ENCODE results near the gene OR4D2. TPM values are rescaled to one million over a fixed set of nuclear protein-coding genes. Genes with fewer than 3 reads are reported as not detected.
"Not testable (repeated sequence)": the region's sequence is repeated elsewhere in the genome, so short reads cannot be mapped to it uniquely, and the experiment has no call there.

OR4D2 gene
- not detected for polyA plus RNA-seq (2013, experiment 1 of 4)
- not detected for polyA plus RNA-seq (2013, experiment 2 of 4)
- polyA plus RNA-seq (2013, experiment 3 of 4), result not detected
- polyA plus RNA-seq (2013, experiment 4 of 4), result not detected

DNA sequence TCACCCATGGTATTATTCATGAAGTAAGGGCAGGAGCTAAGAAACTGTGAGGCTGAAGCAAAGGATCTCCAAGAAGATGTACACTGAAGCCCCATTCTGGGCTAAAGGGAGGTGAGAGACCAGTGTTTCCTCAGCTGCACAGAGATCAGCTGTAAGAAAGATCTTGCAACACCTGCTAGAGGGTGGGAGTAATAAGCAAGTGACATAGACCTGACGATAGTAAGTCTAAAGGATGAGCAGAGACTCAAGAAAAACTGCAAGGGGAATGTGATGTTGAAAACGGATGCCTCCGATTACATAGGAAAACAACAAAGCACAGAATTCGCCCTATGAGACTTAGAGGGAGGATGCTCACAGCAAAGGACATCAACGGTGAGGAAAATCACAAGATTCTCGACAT is at the start of gene OR4D2:
TSS of gene OR4D2 (plus strand) at position 301 of the 400 bp plus-strand sequence. CDS start 2,674 bp downstream, outside the sequence.
- Histone ChIP-seq H3K36me3 (ENCODE audit: control insufficient read depth, insufficient read depth, low read length) (no peaks in the 10 kb centered on the region), H3K9me3 (ENCODE audit: control insufficient read depth, low read length) (no peaks in the 10 kb centered on the region), H3K27ac (ENCODE audit: insufficient read depth, low read depth, low read length, poor library complexity, severe bottlenecking) (no peak within 1 kb of the TSS), H3K4me1 (ENCODE audit: control insufficient read depth, insufficient read depth, low read length) (no peaks in the 10 kb centered on the region), H3K27me3 (ENCODE audit: control insufficient read depth, insufficient read depth, low read length, poor library complexity, severe bottlenecking) (peaks cover 31% of the 10 kb centered on the region), H3K4me3 (ENCODE audit: insufficient read depth, low read depth, low read length) (no peak within 1 kb of the TSS)
- 58 to 68% methylated on average over 6 of the region's 6 CpGs for WGBS, 2 experiments

DNA sequence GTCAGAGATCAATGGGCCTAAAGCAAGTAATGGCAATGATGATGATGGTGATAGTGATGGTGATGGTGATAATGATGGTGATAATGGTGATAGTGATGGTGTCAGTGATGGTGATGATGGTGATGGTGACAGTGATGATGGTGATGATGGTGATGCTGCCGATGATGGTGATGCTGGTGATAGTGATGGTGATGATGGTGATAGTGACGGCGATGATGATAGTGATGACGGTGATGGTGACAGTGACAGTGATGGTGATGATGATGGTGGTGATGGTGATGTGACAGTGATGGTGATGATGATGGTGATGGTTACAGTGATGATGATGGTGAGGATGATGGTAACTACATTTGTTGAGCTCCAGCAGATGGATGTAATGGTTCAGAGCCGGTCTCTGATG is 49.4 kb upstream of the OR4D2 start:
- Histone ChIP-seq H3K4me1 (ENCODE audit: control insufficient read depth, insufficient read depth, low read length) (no peaks in the 10 kb centered on the region), H3K27me3 (ENCODE audit: control insufficient read depth, insufficient read depth, low read length, poor library complexity, severe bottlenecking) (peaks cover 25% of the 10 kb centered on the region)

DNA sequence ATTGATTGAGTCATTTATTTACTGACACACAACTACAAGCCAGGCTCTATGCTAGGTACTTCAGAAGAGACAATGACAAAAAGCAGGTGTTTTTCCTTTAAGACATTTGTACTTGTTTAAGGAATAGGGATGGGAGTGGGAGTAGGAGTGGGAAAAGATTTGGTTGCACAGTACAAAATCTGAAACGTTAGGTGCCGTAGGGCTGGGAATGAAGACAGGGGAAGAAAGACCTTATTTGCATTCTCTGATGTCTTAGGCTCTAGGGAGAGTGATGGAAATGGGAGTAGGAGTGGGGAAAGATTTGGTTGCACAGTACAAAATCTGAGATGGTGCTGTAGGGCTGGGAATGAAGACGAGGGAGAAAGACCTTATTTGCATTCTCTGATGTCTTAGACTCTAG is 47.3 kb upstream of the OR4D2 start:
- Histone ChIP-seq H3K36me3 (ENCODE audit: control insufficient read depth, insufficient read depth, low read length) (no peaks in the 10 kb centered on the region), H3K4me3 (ENCODE audit: insufficient read depth, low read depth, low read length) (no peak overlapping the region), H3K9me3 (ENCODE audit: control insufficient read depth, low read length) (no peaks in the 10 kb centered on the region), H3K4me1 (ENCODE audit: control insufficient read depth, insufficient read depth, low read length) (no peaks in the 10 kb centered on the region), H3K27me3 (ENCODE audit: control insufficient read depth, insufficient read depth, low read length, poor library complexity, severe bottlenecking) (peaks cover 19% of the 10 kb centered on the region), H3K27ac (ENCODE audit: insufficient read depth, low read depth, low read length, poor library complexity, severe bottlenecking) (no peak overlapping the region)
- 72 to 74% methylated on average over 3 of the region's 3 CpGs for WGBS, 2 experiments

More for the DNA sequence above, 49.4 kb upstream of the OR4D2 start:
- 89 to 93% methylated on average over 5 of the region's 5 CpGs for WGBS, 2 experiments
- no peaks in the 10 kb centered on the region for H3K9me3 ChIP-seq (ENCODE audit: control insufficient read depth, low read length)
- H3K4me3 ChIP-seq (ENCODE audit: insufficient read depth, low read depth, low read length), result no peak overlapping the region
- H3K36me3 ChIP-seq (ENCODE audit: control insufficient read depth, insufficient read depth, low read length), result no peaks in the 10 kb centered on the region
- no peak overlapping the region for H3K27ac ChIP-seq (ENCODE audit: insufficient read depth, low read depth, low read length, poor library complexity, severe bottlenecking)

DNA sequence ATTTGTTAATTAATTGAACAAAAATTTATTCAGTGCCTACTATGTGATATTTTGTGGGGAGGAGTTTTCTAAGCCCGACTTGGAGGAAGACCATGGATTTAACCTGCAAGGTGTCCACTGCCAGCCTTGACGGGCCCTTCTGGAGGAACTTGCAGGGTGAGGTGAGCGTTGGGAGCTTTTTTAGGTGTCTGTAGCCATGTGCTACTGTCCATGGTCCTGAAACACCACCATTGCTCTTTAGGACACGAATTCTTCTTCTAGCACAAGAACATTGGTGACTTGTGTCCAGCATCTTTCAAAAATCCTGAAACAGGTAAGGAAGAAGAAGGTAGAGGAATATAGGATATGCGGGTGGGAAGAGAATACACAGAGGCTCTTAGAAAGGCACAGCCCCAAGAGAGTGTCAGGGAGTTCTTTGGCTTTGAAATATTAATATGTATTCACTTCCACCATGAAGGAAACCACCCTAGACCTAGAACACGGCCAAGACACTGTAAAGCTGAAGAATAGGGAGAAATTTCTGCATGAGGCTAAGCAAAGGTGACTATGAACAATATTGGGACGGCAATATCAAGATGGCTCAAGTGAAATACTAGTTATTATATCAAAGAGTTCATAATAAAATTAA is 46.5 kb upstream of the OR4D2 start:
- WGBS, 2 experiments, result 20 to 24% methylated on average over 5 to 6 of the region's 7 CpGs
- Histone ChIP-seq H3K27ac (ENCODE audit: insufficient read depth, low read depth, low read length, poor library complexity, severe bottlenecking) (no peak overlapping the region), H3K36me3 (ENCODE audit: control insufficient read depth, insufficient read depth, low read length) (no peaks in the 10 kb centered on the region), H3K27me3 (ENCODE audit: control insufficient read depth, insufficient read depth, low read length, poor library complexity, severe bottlenecking) (peaks cover 14% of the 10 kb centered on the region), H3K4me1 (ENCODE audit: control insufficient read depth, insufficient read depth, low read length) (no peaks in the 10 kb centered on the region), H3K4me3 (ENCODE audit: insufficient read depth, low read depth, low read length) (no peak overlapping the region), H3K9me3 (ENCODE audit: control insufficient read depth, low read length) (no peaks in the 10 kb centered on the region)

DNA sequence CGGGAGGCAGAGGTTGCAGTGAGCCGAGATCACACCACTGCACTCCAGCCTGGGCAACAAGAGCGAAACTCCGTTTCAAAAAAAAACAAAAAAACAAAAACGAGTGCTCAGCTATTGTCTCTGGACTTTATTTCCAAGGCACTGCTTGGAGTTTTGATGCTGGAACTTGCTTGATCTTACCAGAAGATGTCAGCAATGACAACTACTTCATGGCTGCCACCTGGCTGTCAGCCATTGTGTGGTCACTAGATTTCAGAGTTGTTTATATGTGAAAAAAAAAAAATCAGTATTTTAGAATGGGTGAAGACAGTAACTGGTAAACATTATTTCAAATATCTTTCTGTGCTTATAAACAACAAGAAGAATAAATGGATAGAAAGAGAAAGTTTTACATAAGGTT is 44.9 kb upstream of the OR4D2 start:
- Histone ChIP-seq H3K4me1 (ENCODE audit: control insufficient read depth, insufficient read depth, low read length) (no peaks in the 10 kb centered on the region), H3K4me3 (ENCODE audit: insufficient read depth, low read depth, low read length) (no peak overlapping the region), H3K9me3 (ENCODE audit: control insufficient read depth, low read length) (no peaks in the 10 kb centered on the region), H3K36me3 (ENCODE audit: control insufficient read depth, insufficient read depth, low read length) (no peaks in the 10 kb centered on the region), H3K27ac (ENCODE audit: insufficient read depth, low read depth, low read length, poor library complexity, severe bottlenecking) (no peak overlapping the region), H3K27me3 (ENCODE audit: control insufficient read depth, insufficient read depth, low read length, poor library complexity, severe bottlenecking) (peaks cover 23% of the 10 kb centered on the region)
- WGBS, 2 experiments, result 39 to 43% methylated on average over 5 of the region's 5 CpGs

DNA sequence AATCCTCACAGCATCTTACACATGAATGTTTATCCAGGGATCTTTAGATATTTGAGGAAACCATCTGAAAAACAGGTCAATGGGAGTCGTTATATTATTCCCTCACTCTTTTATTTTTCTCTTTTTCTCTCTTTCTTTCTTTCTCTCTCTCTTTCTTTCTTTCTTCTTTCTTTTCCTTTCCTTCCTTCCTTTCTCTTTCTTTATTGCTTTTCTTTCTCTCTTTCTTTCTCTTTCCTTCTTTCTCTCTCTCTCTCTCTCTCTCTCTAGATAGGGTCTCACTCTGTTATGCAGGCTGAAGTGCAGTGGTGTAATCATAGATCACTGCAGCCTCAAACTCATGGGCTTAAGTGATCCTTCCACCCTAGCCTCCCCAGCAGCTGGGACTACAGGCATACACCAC is 38.9 kb upstream of the OR4D2 start:
- Histone ChIP-seq H3K36me3 (ENCODE audit: control insufficient read depth, insufficient read depth, low read length) (no peaks in the 10 kb centered on the region), H3K27me3 (ENCODE audit: control insufficient read depth, insufficient read depth, low read length, poor library complexity, severe bottlenecking) (peaks cover 36% of the 10 kb centered on the region), H3K4me1 (ENCODE audit: control insufficient read depth, insufficient read depth, low read length) (no peaks in the 10 kb centered on the region), H3K4me3 (ENCODE audit: insufficient read depth, low read depth, low read length) (no peak overlapping the region), H3K27ac (ENCODE audit: insufficient read depth, low read depth, low read length, poor library complexity, severe bottlenecking) (no peak overlapping the region), H3K9me3 (ENCODE audit: control insufficient read depth, low read length) (no peaks in the 10 kb centered on the region)
- WGBS, 2 experiments, result 57 to 63% methylated on average over 1 of the region's 1 CpG

DNA sequence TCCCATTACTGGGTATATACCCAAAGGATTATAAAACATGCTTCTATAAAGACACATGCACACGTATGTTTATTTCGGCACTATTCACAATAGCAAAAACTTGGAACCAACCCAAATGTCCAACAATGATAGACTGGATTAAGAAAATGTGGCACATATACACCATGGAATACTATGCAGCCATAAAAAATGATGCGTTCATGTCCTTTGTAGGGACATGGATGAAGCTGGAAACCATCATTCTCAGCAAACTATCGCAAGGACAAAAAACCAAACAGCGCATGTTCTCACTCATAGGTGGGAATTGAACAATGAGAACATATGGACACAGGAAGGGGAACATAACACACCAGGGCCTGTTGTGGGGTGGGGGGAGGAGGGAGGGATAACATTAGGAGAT is 34.1 kb upstream of the OR4D2 start:
- not testable (repeated sequence) for H3K27ac ChIP-seq (ENCODE audit: insufficient read depth, low read depth, low read length, poor library complexity, severe bottlenecking); H3K4me3 ChIP-seq (ENCODE audit: insufficient read depth, low read depth, low read length); H3K4me1 ChIP-seq (ENCODE audit: control insufficient read depth, insufficient read depth, low read length); H3K9me3 ChIP-seq (ENCODE audit: control insufficient read depth, low read length); H3K36me3 ChIP-seq (ENCODE audit: control insufficient read depth, insufficient read depth, low read length)
- peaks cover 48% of the 10 kb centered on the region for H3K27me3 ChIP-seq (ENCODE audit: control insufficient read depth, insufficient read depth, low read length, poor library complexity, severe bottlenecking)
- WGBS, 2 experiments, result 78 to 91% methylated on average over 2 to 3 of the region's 5 CpGs

DNA sequence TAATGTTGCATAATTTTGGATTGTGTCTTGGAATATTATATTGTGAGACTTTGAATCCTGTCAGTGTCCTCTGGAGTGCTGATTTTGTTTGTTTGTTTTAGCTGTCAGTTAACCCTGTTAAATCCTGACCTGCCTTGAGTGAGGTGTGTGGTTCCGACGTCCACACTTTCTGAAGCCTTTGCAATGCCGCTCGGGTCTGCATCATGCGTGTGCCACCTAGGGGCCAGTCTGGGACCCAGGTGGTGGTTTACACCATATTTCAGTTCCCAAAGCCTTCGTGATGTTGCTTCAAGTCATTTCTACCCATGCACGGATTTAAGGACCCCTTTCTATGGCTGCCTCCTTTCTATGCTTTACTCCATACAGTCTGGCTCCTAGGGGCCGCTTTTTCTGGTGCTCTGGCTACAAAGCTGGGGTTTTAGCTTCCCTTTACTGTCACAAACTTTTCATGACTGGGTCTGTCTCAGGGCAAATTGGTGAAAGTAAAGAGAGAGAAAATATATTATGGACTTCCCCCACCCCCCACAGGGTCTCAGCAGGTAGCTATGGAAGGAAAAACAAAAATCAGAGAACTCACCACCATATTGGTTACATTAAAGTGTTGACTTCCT is 30.0 kb upstream of the OR4D2 start:
- Histone ChIP-seq H3K9me3 (ENCODE audit: control insufficient read depth, low read length) (no peaks in the 10 kb centered on the region), H3K27ac (ENCODE audit: insufficient read depth, low read depth, low read length, poor library complexity, severe bottlenecking) (no peak overlapping the region), H3K4me1 (ENCODE audit: control insufficient read depth, insufficient read depth, low read length) (no peaks in the 10 kb centered on the region), H3K36me3 (ENCODE audit: control insufficient read depth, insufficient read depth, low read length) (no peaks in the 10 kb centered on the region), H3K4me3 (ENCODE audit: insufficient read depth, low read depth, low read length) (no peak overlapping the region), H3K27me3 (ENCODE audit: control insufficient read depth, insufficient read depth, low read length, poor library complexity, severe bottlenecking) (peaks cover 26% of the 10 kb centered on the region)
- WGBS, 2 experiments, result 35% methylated on average over 8 of the region's 8 CpGs

DNA sequence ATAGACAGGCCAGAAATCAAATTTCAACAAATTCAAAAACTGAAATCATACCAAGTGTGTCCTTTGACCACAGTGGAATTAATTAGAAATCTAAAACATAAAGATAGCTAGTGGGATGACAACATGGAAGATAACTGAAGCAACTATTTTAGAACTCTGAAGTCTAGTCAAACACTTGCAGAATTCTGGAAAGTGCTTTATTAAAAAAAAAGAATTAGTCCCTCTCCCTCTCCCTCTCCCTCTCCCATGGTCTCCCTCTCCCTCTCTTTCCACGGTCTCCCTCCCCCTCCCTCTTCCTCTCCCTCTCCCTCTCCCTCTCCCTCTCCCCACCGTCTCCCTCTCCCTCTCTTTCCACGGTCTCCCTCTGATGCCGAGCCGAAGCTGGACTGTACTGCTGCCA is 25.3 kb upstream of the OR4D2 start:
- no peaks in the 10 kb centered on the region for H3K9me3 ChIP-seq (ENCODE audit: control insufficient read depth, low read length)
- no peaks in the 10 kb centered on the region for H3K4me1 ChIP-seq (ENCODE audit: control insufficient read depth, insufficient read depth, low read length)
- H3K27me3 ChIP-seq (ENCODE audit: control insufficient read depth, insufficient read depth, low read length, poor library complexity, severe bottlenecking), result peaks cover 10% of the 10 kb centered on the region
- no peak overlapping the region for H3K27ac ChIP-seq (ENCODE audit: insufficient read depth, low read depth, low read length, poor library complexity, severe bottlenecking)
- H3K36me3 ChIP-seq (ENCODE audit: control insufficient read depth, insufficient read depth, low read length), result no peaks in the 10 kb centered on the region
- H3K4me3 ChIP-seq (ENCODE audit: insufficient read depth, low read depth, low read length), result no peak overlapping the region
- WGBS, 2 experiments, result 80 to 84% methylated on average over 1 to 5 of the region's 5 CpGs

DNA sequence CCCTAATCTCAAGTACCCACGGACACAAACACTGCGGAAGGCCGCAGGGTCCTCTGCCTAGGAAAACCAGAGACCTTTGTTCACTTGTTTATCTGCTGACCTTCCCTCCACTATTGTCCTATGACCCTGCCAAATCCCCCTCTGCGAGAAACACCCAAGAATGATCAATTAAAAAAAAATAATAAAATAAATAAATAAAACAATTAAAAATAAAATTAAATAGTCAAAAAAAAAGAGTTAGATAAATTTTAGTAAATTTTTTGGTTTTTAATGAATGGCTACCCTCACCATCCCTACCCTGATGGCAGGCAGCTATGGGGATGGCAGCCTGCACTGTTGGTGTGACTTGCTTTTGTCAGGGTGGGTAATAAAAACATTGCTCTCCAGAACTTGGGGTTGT is 23.4 kb upstream of the OR4D2 start:
- H3K4me1 ChIP-seq (ENCODE audit: control insufficient read depth, insufficient read depth, low read length), result not testable (repeated sequence)
- WGBS, 2 experiments, result 92% methylated on average over 3 of the region's 4 CpGs

More for the DNA sequence above, 23.4 kb upstream of the OR4D2 start:
- not testable (repeated sequence) for H3K4me3 ChIP-seq (ENCODE audit: insufficient read depth, low read depth, low read length); H3K27ac ChIP-seq (ENCODE audit: insufficient read depth, low read depth, low read length, poor library complexity, severe bottlenecking); H3K36me3 ChIP-seq (ENCODE audit: control insufficient read depth, insufficient read depth, low read length); H3K9me3 ChIP-seq (ENCODE audit: control insufficient read depth, low read length)
- H3K27me3 ChIP-seq (ENCODE audit: control insufficient read depth, insufficient read depth, low read length, poor library complexity, severe bottlenecking), result peaks cover 10% of the 10 kb centered on the region
